ENCODE results near the gene CEACAM21. TPM values are rescaled to one million over a fixed set of nuclear protein-coding genes. Genes with fewer than 3 reads are reported as not detected.

CEACAM21 gene
- polyA plus RNA-seq, 2 of the 4 experiments (the other 2 are of a cell fraction) = not detected

DNA sequence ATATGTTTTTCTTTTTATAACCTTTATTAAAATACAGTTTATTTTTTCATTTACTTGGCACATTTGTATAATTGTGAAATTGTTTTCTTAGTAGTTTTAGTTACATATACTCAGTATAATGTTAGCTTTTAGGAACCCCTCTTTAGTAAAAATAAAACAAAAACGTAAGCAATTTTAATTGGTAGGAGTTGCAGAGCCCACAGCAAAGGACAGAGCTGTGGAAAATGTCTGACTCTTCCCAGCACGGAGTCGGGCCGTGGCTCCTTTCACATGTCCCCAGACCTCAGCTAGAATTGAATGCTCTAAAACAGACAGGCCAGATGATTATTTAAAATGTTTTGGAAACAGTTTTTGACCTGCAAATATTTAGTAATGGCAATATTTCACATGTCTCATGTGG, 27.9 kb upstream of the CEACAM21 start:
- Histone ChIP-seq H3K4me1 (no peaks in the 10 kb centered on the region), H3K4me3 (no peak overlapping the region), H3K27ac (no peak overlapping the region), H3K4me2 (no peak overlapping the region), H3K9me3 (no peaks in the 10 kb centered on the region)
- CTCF ChIA-PET = interaction anchor here (0.5 to 15.7 kb wide), 11 partner anchors 9 to 311 kb away, joined by 3 to 169 read pairs (median 7); partner anchors contain the start of gene ERICH4
- no peak for TF ChIP-seq TP53 (CRISPR knock-in tag; IDR thresholded peaks at IDR 0.05)
- TF ChIP-seq CHD4 (IDR thresholded peaks at IDR 0.05; ENCODE audit: borderline replicate concordance) = no peak
- peak; percentile 66 for TF ChIP-seq MAFK (IDR thresholded peaks at IDR 0.05; ENCODE audit: partially characterized antibody)
- no peak for TF ChIP-seq ATOH8 (CRISPR knock-in tag; IDR thresholded peaks at IDR 0.05; ENCODE audit: low read depth)
- 52% methylated on average over 4 of the region's 4 CpGs for WGBS (ENCODE audit: missing lambda C conversion rate)
- POLR2A ChIA-PET = interaction anchor here (0.6 kb wide), 1 partner anchor 108 kb away, joined by 3 read pairs; no protein-coding TSS in a partner anchor
- FAIRE-seq = peak; percentile 96
- ATAC-seq = no peak
- DNase-seq (ENCODE audit: low read depth in 1 of 2, low spot score in 1 of 2) = no peak

DNA sequence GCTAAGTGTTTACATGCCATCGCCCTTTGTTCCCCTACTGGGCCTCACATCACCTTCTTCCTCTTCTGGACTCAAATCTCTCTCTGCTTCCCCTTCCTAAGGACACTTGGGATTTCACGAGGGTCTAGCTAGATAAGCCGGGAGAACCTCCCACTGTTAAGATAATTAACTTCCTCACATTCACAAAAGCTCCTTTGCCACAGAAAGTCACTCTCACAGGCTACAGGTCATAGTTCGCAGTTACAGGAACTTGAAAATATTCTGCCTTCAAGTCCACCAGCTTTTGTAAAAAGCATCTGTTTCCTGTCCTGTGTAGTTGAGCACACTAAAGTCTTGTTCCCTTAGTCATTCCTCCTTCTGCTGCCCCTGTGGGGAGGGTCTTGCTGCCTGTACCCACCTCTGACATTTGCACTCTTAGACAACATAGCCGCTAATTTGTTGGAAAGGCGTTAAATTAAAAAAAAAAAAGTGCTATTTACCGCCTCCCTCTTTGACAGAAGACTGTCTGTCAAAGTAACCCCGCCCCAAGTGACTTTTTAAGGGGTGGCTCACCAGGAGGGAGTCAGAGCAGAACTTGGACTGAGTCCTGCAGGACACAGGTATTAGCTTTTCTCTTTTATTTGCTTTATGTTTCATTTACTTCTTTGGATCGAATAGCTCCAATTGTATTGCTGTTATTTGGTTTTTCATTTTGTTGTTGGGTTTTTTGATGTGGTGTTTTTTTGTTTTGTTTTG, 26.8 kb upstream of the CEACAM21 start:
- DNase-seq (ENCODE audit: low read depth in 1 of 2, low spot score in 1 of 2) (no peak), ATAC-seq (no peak), FAIRE-seq (no peak)
- POLR2A ChIA-PET = interaction anchor here (0.5 to 0.6 kb wide), 2 partner anchors 13 to 16 kb away, joined by 3 read pairs; no protein-coding TSS in a partner anchor
- Histone ChIP-seq H3K9me3 (no peaks in the 10 kb centered on the region), H3K4me3 (no peak overlapping the region), H3K4me2 (no peak overlapping the region), H3K27ac (no peak overlapping the region), H3K4me1 (no peaks in the 10 kb centered on the region)
- TF ChIP-seq JUN (IDR thresholded peaks at IDR 0.05) (no peak), RARB (CRISPR knock-in tag; IDR thresholded peaks at IDR 0.05) (no peak), ESRRA (IDR thresholded peaks at IDR 0.05; ENCODE audit: borderline replicate concordance, low read length) (no peak), TP53 (CRISPR knock-in tag; IDR thresholded peaks at IDR 0.05) (no peak), ATOH8 (CRISPR knock-in tag; IDR thresholded peaks at IDR 0.05; ENCODE audit: low read depth) (no peak), ZFP36 (IDR thresholded peaks at IDR 0.05; ENCODE audit: borderline replicate concordance, partially characterized antibody) (no peak)
- CTCF ChIA-PET = interaction anchor here (0.9 to 15.7 kb wide), 12 partner anchors 9 to 158 kb away, joined by 3 to 169 read pairs (median 6); partner anchors contain the start of gene ERICH4
- WGBS (ENCODE audit: missing lambda C conversion rate) = 53% methylated on average over 9 of the region's 9 CpGs

GRCh38 chr19:41549884-41550283, 26.1 kb upstream of the CEACAM21 start:
- DNase-seq (ENCODE audit: low read depth in 1 of 2, low spot score in 1 of 2) (no peak), ATAC-seq (no peak), FAIRE-seq (peak; percentile 90)
- Histone ChIP-seq H3K4me1 (no peaks in the 10 kb centered on the region), H3K9me3 (no peaks in the 10 kb centered on the region), H3K4me3 (no peak overlapping the region), H3K27ac (no peak overlapping the region), H3K4me2 (no peak overlapping the region)
- POLR2A ChIA-PET = no interaction called here
- CTCF ChIA-PET = interaction anchor here (0.9 to 15.7 kb wide), 8 partner anchors 11 to 157 kb away, joined by 3 to 169 read pairs (median 10); no protein-coding TSS in a partner anchor
- TF ChIP-seq KDM1A (IDR thresholded peaks at IDR 0.05; ENCODE audit: low read depth) (no peak), NPAS2 (CRISPR knock-in tag; IDR thresholded peaks at IDR 0.05; ENCODE audit: borderline replicate concordance) (no peak), MAX (IDR thresholded peaks at IDR 0.05) (no peak), FOSB (CRISPR knock-in tag; IDR thresholded peaks at IDR 0.05) (no peak), JUNB (IDR thresholded peaks at IDR 0.05) (no peak), CHD4 (IDR thresholded peaks at IDR 0.05; ENCODE audit: borderline replicate concordance) (no peak), GATA3 (IDR thresholded peaks at IDR 0.05; ENCODE audit: borderline replicate concordance) (no peak), HEYL (CRISPR knock-in tag; IDR thresholded peaks at IDR 0.05) (no peak), JUN (IDR thresholded peaks at IDR 0.05) (no peak)
- 59% methylated on average over 5 of the region's 5 CpGs for WGBS (ENCODE audit: missing lambda C conversion rate)

DNA sequence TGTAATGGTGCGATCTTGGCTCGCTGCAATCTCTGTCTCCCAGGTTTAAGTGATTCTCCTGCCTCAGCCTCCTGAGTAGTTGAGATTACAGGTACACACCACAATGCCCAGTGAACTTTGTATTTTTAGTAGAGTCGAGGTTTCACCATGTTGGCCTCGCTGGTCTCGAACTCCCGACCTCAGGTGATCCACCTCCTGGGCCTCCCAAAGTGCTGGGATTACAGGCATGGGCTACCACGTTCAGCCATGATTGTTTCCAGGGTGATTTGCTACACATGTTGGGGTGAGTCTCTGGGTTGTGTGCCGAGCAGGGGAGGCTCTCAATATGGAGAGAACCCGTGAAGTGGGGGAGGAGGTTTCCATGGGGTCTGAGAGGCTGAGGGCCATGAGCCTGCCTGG, 24.8 kb upstream of the CEACAM21 start:
- H3K4me2 ChIP-seq = no peak overlapping the region
- no peaks in the 10 kb centered on the region for H3K4me1 ChIP-seq
- ChIA-PET POLR2A (no interaction called here), CTCF (interaction anchor here (4.3 to 43.4 kb wide), 3 partner anchors 11 to 100 kb away, joined by 72 to 1358 read pairs (median 1153); partner anchors contain the start of gene CEACAM21)
- H3K4me3 ChIP-seq = no peak overlapping the region
- ATAC-seq = no peak
- H3K9me3 ChIP-seq = no peaks in the 10 kb centered on the region
- no peak for DNase-seq (ENCODE audit: low read depth in 1 of 2, low spot score in 1 of 2)
- no peak for FAIRE-seq
- WGBS (ENCODE audit: missing lambda C conversion rate) = 72% methylated on average over 9 of the region's 9 CpGs
- TF ChIP-seq CBX2 (IDR thresholded peaks at IDR 0.05; ENCODE audit: borderline replicate concordance, low read depth) = no peak
- no peak for TF ChIP-seq NFE2L2 (conservative IDR thresholded peaks at IDR 0.05; ENCODE audit: low read length)
- TF ChIP-seq RAD21 (conservative IDR thresholded peaks at IDR 0.05 in 1 of 2, IDR thresholded peaks at IDR 0.05 in 1 of 2) = no peak
- no peak for TF ChIP-seq ESRRA (IDR thresholded peaks at IDR 0.05; ENCODE audit: borderline replicate concordance, low read length)
- TF ChIP-seq JUNB (IDR thresholded peaks at IDR 0.05) = no peak
- no peak for TF ChIP-seq FOXS1 (CRISPR knock-in tag; IDR thresholded peaks at IDR 0.05)
- TF ChIP-seq CBX8 (IDR thresholded peaks at IDR 0.05) = no peak
- TF ChIP-seq, protein P1, sequence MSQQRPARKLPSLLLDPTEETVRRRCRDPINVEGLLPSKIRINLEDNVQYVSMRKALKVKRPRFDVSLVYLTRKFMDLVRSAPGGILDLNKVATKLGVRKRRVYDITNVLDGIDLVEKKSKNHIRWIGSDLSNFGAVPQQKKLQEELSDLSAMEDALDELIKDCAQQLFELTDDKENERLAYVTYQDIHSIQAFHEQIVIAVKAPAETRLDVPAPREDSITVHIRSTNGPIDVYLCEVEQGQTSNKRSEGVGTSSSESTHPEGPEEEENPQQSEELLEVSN (IDR thresholded peaks at IDR 0.05; ENCODE audit: borderline replicate concordance, low read depth) = no peak
- no peak for TF ChIP-seq MAFK (IDR thresholded peaks at IDR 0.05; ENCODE audit: partially characterized antibody)
- TF ChIP-seq BCL3 (IDR thresholded peaks at IDR 0.05) = no peak
- TF ChIP-seq POLR2AphosphoS2 (conservative IDR thresholded peaks at IDR 0.05; ENCODE audit: low read length) = no peak
- TF ChIP-seq HEYL (CRISPR knock-in tag; IDR thresholded peaks at IDR 0.05) = no peak
- no peak overlapping the region for H3K27ac ChIP-seq

All from A549 (cell line).